NCI-H345 (cell line): Measurements from ENCODE around the gene FGF6.
"Not testable (repeated sequence)": the region's sequence is repeated elsewhere in the genome, so short reads cannot be mapped to it uniquely, and the experiment has no call there.

Experiments used
- DNase-seq: peaks from one replicate; lab custom pipeline; 2025; lab: John Stamatoyannopoulos, UW

Gene FGF6

GRCh38 chr12:4418913-4419312 lies 26.7 kb downstream of the FGF6 start:
- DNase-seq = no peak

GRCh38 chr12:4417936-4418335 lies 27.7 kb downstream of the FGF6 start:
- DNase-seq = no peak

- no peak for DNase-seq
Measured at GRCh38 chr12:4417455-4417854, 28.2 kb downstream of the FGF6 start.

GRCh38 chr12:4416276-4416675 lies 29.3 kb downstream of the FGF6 start:
- DNase-seq = no peak

- DNase-seq = no peak
Measured at GRCh38 chr12:4412465-4412864, 33.1 kb downstream of the FGF6 start.

- DNase-seq = no peak
Measured at GRCh38 chr12:4412056-4412455, 33.6 kb downstream of the FGF6 start.

GRCh38 chr12:4407136-4407535 lies 38.5 kb downstream of the FGF6 start:
- no peak for DNase-seq

GRCh38 chr12:4404877-4405637 lies 40.6 kb downstream of the FGF6 start:
- not testable (repeated sequence) for DNase-seq

GRCh38 chr12:4402996-4403395 lies 42.6 kb downstream of the FGF6 start:
- no peak for DNase-seq

GRCh38 chr12:4401117-4401516 lies 44.5 kb downstream of the FGF6 start:
- no peak for DNase-seq

- DNase-seq = no peak
Measured at GRCh38 chr12:4395818-4396217, 49.8 kb downstream of the FGF6 start.

GRCh38 chr12:4393211-4393610 lies 52.4 kb downstream of the FGF6 start:
- DNase-seq = no peak

GRCh38 chr12:4392223-4392742 lies 53.3 kb downstream of the FGF6 start:
- DNase-seq = no peak

- DNase-seq = no peak
Measured at GRCh38 chr12:4388662-4389061, 57.0 kb downstream of the FGF6 start.

- peak; percentile 27 for DNase-seq
Measured at GRCh38 chr12:4388032-4388431, 57.6 kb downstream of the FGF6 start.

GRCh38 chr12:4387607-4388006 lies 58.0 kb downstream of the FGF6 start:
- DNase-seq = no peak

- no peak for DNase-seq
Measured at GRCh38 chr12:4386801-4387200, 58.8 kb downstream of the FGF6 start.
